Endothelial cell of umbilical vein (primary cell): ENCODE data around the gene EML6. TPM values are rescaled to one million over a fixed set of nuclear protein-coding genes. Genes with fewer than 3 reads are reported as not detected.

Experiments used
- BruUV-seq: library from RNA; stranded (reverse); fragments of 400-500 nt; replicated peaks from 2 replicates; lab custom pipeline; 2021; lab: Mats Ljungman, UMichigan
- CTCF ChIA-PET: fragments of 300-600, 350-600 bp; sonication (Branson Sonifier 250); formaldehyde crosslinking; loops from one replicate; lab custom pipeline; 2021; ENCODE audit warnings: antibody characterized with exemption, inconsistent platforms; lab: Charles Lee
- POLR2A ChIA-PET: fragments of 300-600, 350-600 bp; sonication (Branson Sonifier 250); formaldehyde crosslinking; loops from one replicate; lab custom pipeline; 2021; ENCODE audit warnings: antibody characterized with exemption, inconsistent platforms; lab: Charles Lee
- DNase-seq: peaks from one replicate; pipeline ENCODE4 v3.0.0-alpha.2; 2011; ENCODE audit warnings: low read depth, low spot score
- FAIRE-seq: peaks from 2 replicates; lab custom pipeline; 2011; peaks lifted over from hg19 to GRCh38; lab: Jason Lieb, UNC
- H2AFZ ChIP-seq: 2 replicates; pipeline ENCODE4 v1.6.0; 2012; ENCODE audit warnings: low read depth, low read length, control low read depth, inconsistent platforms
- H3K27ac ChIP-seq: 2 replicates; pipeline ENCODE4 v1.5.1; 2011; ENCODE audit warnings: low read depth, mild to moderate bottlenecking, control low read depth, low read length, moderate library complexity; ENCODE audit not compliant: insufficient read depth
- H3K27me3 ChIP-seq, 2 experiments: 2 replicates each; pipeline versions ENCODE4 v1.6.0 to v1.6.1; 2011; ENCODE audit warnings: low read length in 2 of 2, mixed read lengths in 1 of 2; ENCODE audit not compliant: control insufficient read depth in 2 of 2, insufficient read depth in 2 of 2
- H3K36me3 ChIP-seq, 2 experiments: 2 replicates in 1 of 2; 3 replicates in 1 of 2; pipeline ENCODE4 v1.5.1; 2011; ENCODE audit warnings: low read length in 2 of 2, mild to moderate bottlenecking in 1 of 2, moderate library complexity in 1 of 2; ENCODE audit not compliant: control insufficient read depth in 2 of 2, insufficient read depth in 2 of 2; ENCODE audit errors: extremely low read depth in 1 of 2
- H3K4me1 ChIP-seq: 3 replicates; pipeline ENCODE4 v1.5.1; 2011; ENCODE audit warnings: mild to moderate bottlenecking, low read length; ENCODE audit not compliant: control insufficient read depth, insufficient read depth; ENCODE audit errors: extremely low read depth
- H3K4me2 ChIP-seq: 2 replicates; pipeline ENCODE4 v1.6.1; 2011; ENCODE audit warnings: low read length, control low read depth, mixed read lengths; ENCODE audit not compliant: insufficient read depth
- H3K4me3 ChIP-seq, 3 experiments: fragments of 200-600 bp in 1 of 3; sonication (generic), shearing (Covaris generic) in 1 of 3; replicated peaks in 1 of 3; 2 replicates each; pipeline ENCODE4 v1.5.1; 2011 to 2016; ENCODE audit warnings: control low read depth in 3 of 3, low read length in 3 of 3, mild to moderate bottlenecking in 2 of 3, inconsistent platforms in 1 of 3, low read depth in 1 of 3, moderate library complexity in 1 of 3; ENCODE audit not compliant: insufficient read depth in 1 of 3
- H3K79me2 ChIP-seq: 2 replicates; pipeline ENCODE4 v1.6.0; 2012; ENCODE audit warnings: low read length, inconsistent platforms; ENCODE audit not compliant: control insufficient read depth, insufficient read depth
- H3K9ac ChIP-seq: replicated peaks from 2 replicates; pipeline ENCODE3; 2011; ENCODE audit warnings: low read length, control low read depth; ENCODE audit not compliant: insufficient read depth; ENCODE audit errors: extremely low read depth
- H3K9me1 ChIP-seq: replicated peaks from 3 replicates; pipeline ENCODE4 v1.6.0; 2011; ENCODE audit warnings: mild to moderate bottlenecking, low read length; ENCODE audit not compliant: control insufficient read depth, insufficient read depth; ENCODE audit errors: extremely low read depth
- H3K9me3 ChIP-seq: replicated peaks from 2 replicates; pipeline ENCODE4 v1.5.1; 2012; ENCODE audit warnings: low read length, inconsistent platforms; ENCODE audit not compliant: control insufficient read depth, insufficient read depth
- H4K20me1 ChIP-seq: replicated peaks from 2 replicates; pipeline ENCODE3; 2011; ENCODE audit warnings: mild to moderate bottlenecking, low read length; ENCODE audit not compliant: control insufficient read depth, insufficient read depth; ENCODE audit errors: extremely low read depth
- FOS ChIP-seq: IDR thresholded peaks from 2 replicates; pipeline ENCODE4 v1.6.1; 2011; ENCODE audit warnings: mild to moderate bottlenecking, low read length, moderate library complexity, borderline replicate concordance; ENCODE audit not compliant: insufficient read depth
- GATA2 ChIP-seq: IDR thresholded peaks from 2 replicates; pipeline ENCODE4 v1.7.0; 2011; ENCODE audit warnings: low read depth, mild to moderate bottlenecking, moderate library complexity, mixed read lengths, low read length; ENCODE audit not compliant: insufficient read length, insufficient read depth
- dilution Hi-C: fragments of 300-500 bp; cut with MboI; formaldehyde crosslinking; loops from one replicate; pipeline ENCODE4 v1.15.0; 2019; ENCODE audit warnings: low sequenced_read_pairs; ENCODE audit not compliant: extremely low pct_ligation_motif_present
- intact Hi-C: fragments of 100-400 bp; cut with micrococcal nuclease; formaldehyde crosslinking; loops from one replicate; pipeline ENCODE4 v1.10.0; 2022
- polyA plus RNA-seq, 4 experiments: library from polyadenylated mRNA; depleted of rRNA in 3 of 4; stranded (reverse) in 3 of 4; unstranded in 1 of 4; fragments of >200 nt; gene quantifications; 2 replicates each; pipeline versions ENCODE4 v1.2.1 to v1.2.3, GENCODE V29; 2011 to 2012; ENCODE audit warnings: missing spikeins in 1 of 4
- total RNA-seq: library from RNA; stranded (reverse); gene quantifications from 2 replicates; pipeline ENCODE4 v1.2.3, GENCODE V29; 2021
- TF ChIP-seq, protein P1 (sequence below), 2 donors: IDR thresholded peaks; 1 replicate in 1 of 2; 2 replicates in 1 of 2; pipeline ENCODE4 v1.5.1; 2011; ENCODE audit warnings: low read length in 2 of 2, mild to moderate bottlenecking in 2 of 2, moderate library complexity in 2 of 2, control low read depth in 1 of 2, inconsistent platforms in 1 of 2, low read depth in 1 of 2; ENCODE audit not compliant: insufficient read depth in 1 of 2; ENCODE audit errors: extremely low read depth in 1 of 2

EML6 gene
- total and polyA plus RNA-seq, 2 donors (not counting 3 experiments of a cell fraction or from before 2014, with no cell fraction given): 0.79 to 2.1 TPM

DNA sequence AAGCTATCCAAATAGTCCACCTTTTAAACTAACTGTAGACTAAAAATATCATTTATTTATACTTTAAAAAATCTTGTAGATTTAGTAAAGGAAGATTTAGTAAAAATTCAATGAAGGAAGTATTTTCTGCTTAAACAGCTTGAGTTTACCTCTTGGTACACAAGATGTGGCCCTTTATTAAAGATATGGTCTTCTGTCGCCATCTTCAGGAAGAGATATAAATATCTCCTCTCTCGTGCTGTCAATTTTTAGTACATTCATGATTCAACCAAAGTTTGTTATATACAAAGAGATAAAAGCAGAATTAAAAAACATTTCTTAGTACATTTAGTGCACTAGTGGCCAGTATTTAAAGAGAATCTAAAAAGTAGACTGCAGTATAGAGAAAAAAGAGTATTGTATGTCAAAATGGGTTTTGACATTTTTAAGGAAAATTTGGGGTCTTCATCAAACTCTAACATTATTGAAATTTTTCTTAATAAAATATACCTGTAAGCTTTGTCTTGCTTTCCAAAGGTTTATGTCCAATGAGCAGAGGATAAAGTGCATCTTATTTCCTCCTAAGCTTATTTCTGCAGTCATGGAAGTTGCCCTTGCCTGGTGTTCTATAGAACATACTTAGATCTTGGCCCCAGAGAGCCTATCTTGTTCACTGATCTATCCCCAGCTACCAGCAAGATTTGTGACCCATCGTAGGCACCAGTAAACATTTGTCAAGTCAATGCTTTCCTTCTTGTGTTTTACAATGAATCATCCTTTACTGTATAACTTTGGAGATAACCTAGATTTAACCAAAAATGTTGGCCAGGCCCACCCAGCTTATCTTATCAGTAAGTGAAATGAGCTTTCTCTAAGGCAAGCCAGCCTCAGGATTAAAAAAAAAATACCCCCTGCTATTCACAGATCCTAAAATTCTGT lies 18.5 kb upstream of the EML6 start:
- H3K79me2 ChIP-seq: no peaks in the 10 kb centered on the region
- H3K9me3 ChIP-seq: no peaks in the 10 kb centered on the region
- CTCF ChIA-PET: interaction anchor here (0.5 to 8.5 kb wide), 67 partner anchors 8 to 1282 kb away, joined by 3 to 295 read pairs (median 4); partner anchors contain the start of genes ACYP2, ASB3, CHAC2 and ERLEC1
- TF ChIP-seq, protein P1, sequence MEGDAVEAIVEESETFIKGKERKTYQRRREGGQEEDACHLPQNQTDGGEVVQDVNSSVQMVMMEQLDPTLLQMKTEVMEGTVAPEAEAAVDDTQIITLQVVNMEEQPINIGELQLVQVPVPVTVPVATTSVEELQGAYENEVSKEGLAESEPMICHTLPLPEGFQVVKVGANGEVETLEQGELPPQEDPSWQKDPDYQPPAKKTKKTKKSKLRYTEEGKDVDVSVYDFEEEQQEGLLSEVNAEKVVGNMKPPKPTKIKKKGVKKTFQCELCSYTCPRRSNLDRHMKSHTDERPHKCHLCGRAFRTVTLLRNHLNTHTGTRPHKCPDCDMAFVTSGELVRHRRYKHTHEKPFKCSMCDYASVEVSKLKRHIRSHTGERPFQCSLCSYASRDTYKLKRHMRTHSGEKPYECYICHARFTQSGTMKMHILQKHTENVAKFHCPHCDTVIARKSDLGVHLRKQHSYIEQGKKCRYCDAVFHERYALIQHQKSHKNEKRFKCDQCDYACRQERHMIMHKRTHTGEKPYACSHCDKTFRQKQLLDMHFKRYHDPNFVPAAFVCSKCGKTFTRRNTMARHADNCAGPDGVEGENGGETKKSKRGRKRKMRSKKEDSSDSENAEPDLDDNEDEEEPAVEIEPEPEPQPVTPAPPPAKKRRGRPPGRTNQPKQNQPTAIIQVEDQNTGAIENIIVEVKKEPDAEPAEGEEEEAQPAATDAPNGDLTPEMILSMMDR (IDR thresholded peaks at IDR 0.05; ENCODE audit: extremely low read depth in 1 of 2, insufficient read depth in 1 of 2, low read depth in 1 of 2, low read length in 2 of 2): peak; percentile 14 to 20
- TF ChIP-seq FOS (no peak), GATA2 (peak; percentile 2)
- no peak overlapping the region for H3K4me3 ChIP-seq
- H2AFZ ChIP-seq: no peak overlapping the region
- H3K36me3 ChIP-seq: no peaks in the 10 kb centered on the region
- POLR2A ChIA-PET: interaction anchor here (0.6 to 1.1 kb wide), 2 partner anchors 19 to 598 kb away, joined by 3 read pairs; no protein-coding TSS in a partner anchor
- FAIRE-seq (no peak), DNase-seq (peak; percentile 71)
- H3K4me1 ChIP-seq: peaks cover 8% of the 10 kb centered on the region
- H3K4me2 ChIP-seq: no peak overlapping the region
- dilution Hi-C loops (no loop called here), intact Hi-C loops (loop anchor here (1.0 to 10.0 kb wide), 7 partner anchors 40 to 1280 kb away; partner anchors contain the start of gene ACYP2)
- BruUV-seq: no TSS peak
- H4K20me1 ChIP-seq: no peaks in the 10 kb centered on the region
- no peak overlapping the region for H3K27ac ChIP-seq
- H3K9me1 ChIP-seq: no peaks in the 10 kb centered on the region
- no peak overlapping the region for H3K9ac ChIP-seq
- peaks cover 0 to 9% of the 10 kb centered on the region in 2 experiments for H3K27me3 ChIP-seq
